Mesenchymal stem cell (in vitro differentiated cells and primary cell): ENCODE data around the gene PPP3CA.

ENCODE experiments used
- DNase-seq: peaks from one replicate; pipeline ENCODE4 v3.0.0-alpha.2; 2013
- H2AFZ ChIP-seq: one replicate; pipeline ENCODE4 v1.6.1; 2013; ENCODE audit warnings: low read depth, mild to moderate bottlenecking, control low read depth, inconsistent platforms, low read length, moderate library complexity
- H2AK5ac ChIP-seq: 2 replicates; pipeline ENCODE4 v1.6.1; 2013; ENCODE audit warnings: low read length, moderate library complexity, mild to moderate bottlenecking, inconsistent platforms; ENCODE audit not compliant: severe bottlenecking
- H2BK120ac ChIP-seq: one replicate; pipeline ENCODE4 v1.6.1; 2013; ENCODE audit warnings: low read depth, mild to moderate bottlenecking, inconsistent platforms, low read length, moderate library complexity
- H2BK12ac ChIP-seq, 2 experiments: one replicate each; pipeline ENCODE4 v1.6.1; 2013; ENCODE audit warnings: inconsistent platforms in 2 of 2, low read length in 2 of 2, mild to moderate bottlenecking in 2 of 2, moderate library complexity in 2 of 2, control low read depth in 1 of 2
- H2BK15ac ChIP-seq: one replicate; pipeline ENCODE4 v1.6.1; 2013; ENCODE audit warnings: mild to moderate bottlenecking, low read depth, inconsistent platforms; ENCODE audit not compliant: poor library complexity, severe bottlenecking
- H2BK5ac ChIP-seq: 2 replicates; pipeline ENCODE4 v1.6.1; 2013; ENCODE audit warnings: low read depth, mild to moderate bottlenecking, low read length, control low read depth, inconsistent platforms; ENCODE audit not compliant: poor library complexity, severe bottlenecking
- H3K14ac ChIP-seq, 2 experiments: one replicate each; pipeline ENCODE4 v1.6.1; 2013; ENCODE audit warnings: inconsistent platforms in 2 of 2, low read length in 2 of 2, control low read depth in 1 of 2, mild to moderate bottlenecking in 1 of 2, moderate library complexity in 1 of 2
- H3K18ac ChIP-seq, 2 experiments: one replicate each; pipeline ENCODE4 v1.6.1; 2013; ENCODE audit warnings: inconsistent platforms in 2 of 2, low read length in 2 of 2, control low read depth in 1 of 2, low read depth in 1 of 2, mild to moderate bottlenecking in 1 of 2
- H3K23ac ChIP-seq, 2 experiments: one replicate each; pipeline ENCODE4 v1.6.1; 2013; ENCODE audit warnings: inconsistent platforms in 2 of 2, low read length in 2 of 2, mild to moderate bottlenecking in 2 of 2, moderate library complexity in 2 of 2, control low read depth in 1 of 2
- H3K27ac ChIP-seq: 2 replicates; pipeline ENCODE4 v1.5.1; 2013; ENCODE audit warnings: mild to moderate bottlenecking, moderate library complexity, low read length, control low read depth, inconsistent platforms; ENCODE audit not compliant: poor library complexity, severe bottlenecking
- H3K27me3 ChIP-seq, 2 experiments: 2 replicates each; pipeline versions ENCODE4 v1.6.1 to v1.7.0; 2013; ENCODE audit warnings: low read length in 2 of 2, mild to moderate bottlenecking in 2 of 2, moderate library complexity in 2 of 2, control low read depth in 1 of 2, inconsistent platforms in 1 of 2; ENCODE audit not compliant: control insufficient read depth in 1 of 2, insufficient read depth in 1 of 2
- H3K36me3 ChIP-seq, 2 experiments: 2 replicates each; pipeline versions ENCODE4 v1.6.1 to v1.7.0; 2013; ENCODE audit warnings: low read length in 2 of 2, control low read depth in 1 of 2, inconsistent platforms in 1 of 2, low read depth in 1 of 2, mild to moderate bottlenecking in 1 of 2; ENCODE audit not compliant: insufficient read depth in 2 of 2, control insufficient read depth in 1 of 2
- H3K4ac ChIP-seq, 2 experiments: one replicate each; pipeline ENCODE4 v1.6.1; 2013; ENCODE audit warnings: inconsistent platforms in 2 of 2, low read length in 2 of 2, mild to moderate bottlenecking in 2 of 2, moderate library complexity in 2 of 2, control low read depth in 1 of 2, low read depth in 1 of 2
- H3K4me1 ChIP-seq: 2 replicates; pipeline ENCODE4 v1.6.1; 2013; ENCODE audit warnings: low read depth, low read length, control low read depth; ENCODE audit not compliant: control insufficient read depth, insufficient read depth
- H3K4me2 ChIP-seq: 2 replicates; pipeline ENCODE4 v1.6.1; 2013; ENCODE audit warnings: low read length, mild to moderate bottlenecking, inconsistent platforms; ENCODE audit not compliant: poor library complexity, severe bottlenecking
- H3K4me3 ChIP-seq, 2 experiments: 2 replicates each; pipeline versions ENCODE4 v1.5.1 to v1.7.0; 2013; ENCODE audit warnings: low read length in 2 of 2, mild to moderate bottlenecking in 2 of 2, control low read depth in 1 of 2, low read depth in 1 of 2; ENCODE audit not compliant: insufficient read depth in 1 of 2
- H3K79me1 ChIP-seq: replicated peaks from 2 replicates; pipeline ENCODE4 v1.6.1; 2013; ENCODE audit warnings: mild to moderate bottlenecking, control low read depth, low read length, inconsistent platforms; ENCODE audit not compliant: poor library complexity, severe bottlenecking
- H3K9ac ChIP-seq: 2 replicates; pipeline ENCODE4 v1.7.0; 2013; ENCODE audit warnings: mild to moderate bottlenecking, low read length, moderate library complexity
- H3K9me3 ChIP-seq: 2 replicates; pipeline ENCODE4 v1.7.0; 2013; ENCODE audit warnings: mild to moderate bottlenecking, low read length; ENCODE audit not compliant: control insufficient read depth
- H4K8ac ChIP-seq: one replicate; pipeline ENCODE4 v1.6.1; 2013; ENCODE audit warnings: inconsistent platforms, mild to moderate bottlenecking, low read length, moderate library complexity
- H4K91ac ChIP-seq: one replicate; pipeline ENCODE4 v1.6.1; 2013; ENCODE audit warnings: mild to moderate bottlenecking, low read length, inconsistent platforms
- WGBS: methylation state at CpG from one replicate; pipeline ENCODE4 v1.1.7; 2013; ENCODE audit warnings: mixed read lengths; 5-methylcytosine and 5-hydroxymethylcytosine counted together

PPP3CA gene

GRCh38 chr4:101287324-101287723 lies 60.0 kb downstream of the PPP3CA start:
- no peaks in the 10 kb centered on the region for H3K9me3 ChIP-seq
- H2BK120ac ChIP-seq: no peak overlapping the region
- 70% methylated on average over 1 of the region's 2 CpGs for WGBS
- no peak overlapping the region for H3K4me2 ChIP-seq
- H3K27me3 ChIP-seq: no peaks in the 10 kb centered on the region
- H3K18ac ChIP-seq: no peak overlapping the region
- no peak overlapping the region for H4K8ac ChIP-seq
- no peak overlapping the region for H3K9ac ChIP-seq
- no peak overlapping the region for H3K4me3 ChIP-seq
- no peak for DNase-seq
- H3K79me1 ChIP-seq: peaks cover 7% of the 10 kb centered on the region
- H2BK15ac ChIP-seq: no peak overlapping the region
- H4K91ac ChIP-seq: no peak overlapping the region
- peaks cover 3% of the 10 kb centered on the region for H3K4me1 ChIP-seq
- no peak overlapping the region for H2AFZ ChIP-seq
- no peak overlapping the region for H2BK5ac ChIP-seq
- no peak overlapping the region for H3K14ac ChIP-seq
- H3K36me3 ChIP-seq: no peaks in the 10 kb centered on the region
- no peak overlapping the region for H3K23ac ChIP-seq
- H3K4ac ChIP-seq: no peak overlapping the region
- no peak overlapping the region for H3K27ac ChIP-seq
- H2AK5ac ChIP-seq: no peak overlapping the region
- H2BK12ac ChIP-seq: no peak overlapping the region

GRCh38 chr4:101286663-101287062 lies 60.7 kb downstream of the PPP3CA start:
- Histone ChIP-seq H2AK5ac (no peak overlapping the region), H3K4me3 (no peak overlapping the region), H2BK120ac (no peak overlapping the region), H2BK5ac (no peak overlapping the region), H4K8ac (no peak overlapping the region), H3K4me1 (peaks cover under 1% of the 10 kb centered on the region), H4K91ac (no peak overlapping the region), H3K23ac (no peak overlapping the region), H3K9ac (no peak overlapping the region), H3K79me1 (peaks cover 8% of the 10 kb centered on the region), H3K18ac (no peak overlapping the region), H3K4ac (no peak overlapping the region), H2BK12ac (no peak overlapping the region), H3K36me3 (no peaks in the 10 kb centered on the region), H3K27ac (no peak overlapping the region), H3K9me3 (no peaks in the 10 kb centered on the region), H2AFZ (no peak overlapping the region), H3K14ac (no peak overlapping the region), H3K27me3 (no peaks in the 10 kb centered on the region), H3K4me2 (no peak overlapping the region), H2BK15ac (no peak overlapping the region)
- DNase-seq: no peak
- 100% methylated on average over 1 of the region's 1 CpG for WGBS

GRCh38 chr4:101285985-101286384 lies 61.3 kb downstream of the PPP3CA start:
- H3K27ac ChIP-seq: no peak overlapping the region
- no peak overlapping the region for H3K4me3 ChIP-seq
- H3K23ac ChIP-seq: no peak overlapping the region
- H3K4ac ChIP-seq: no peak overlapping the region
- no peak overlapping the region for H2BK15ac ChIP-seq
- peaks cover 5% of the 10 kb centered on the region for H3K79me1 ChIP-seq
- H4K91ac ChIP-seq: no peak overlapping the region
- no peak overlapping the region for H2AK5ac ChIP-seq
- no peak overlapping the region for H4K8ac ChIP-seq
- H3K4me1 ChIP-seq: no peaks in the 10 kb centered on the region
- H3K9ac ChIP-seq: peak overlapping the region; percentile 9
- no peak overlapping the region for H3K4me2 ChIP-seq
- H2BK120ac ChIP-seq: no peak overlapping the region
- H3K27me3 ChIP-seq: no peaks in the 10 kb centered on the region
- no peak for DNase-seq
- no peaks in the 10 kb centered on the region for H3K36me3 ChIP-seq
- WGBS: 96% methylated on average over 3 of the region's 4 CpGs
- H3K18ac ChIP-seq: peak overlapping the region in 1 of 2 experiments; percentile 74
- no peak overlapping the region for H2AFZ ChIP-seq
- H3K9me3 ChIP-seq: no peaks in the 10 kb centered on the region
- no peak overlapping the region for H2BK5ac ChIP-seq
- H2BK12ac ChIP-seq: no peak overlapping the region
- no peak overlapping the region for H3K14ac ChIP-seq

GRCh38 chr4:101284546-101284945 lies 62.8 kb downstream of the PPP3CA start:
- no peak overlapping the region for H2BK12ac ChIP-seq
- no peak overlapping the region for H3K27ac ChIP-seq
- no peak overlapping the region for H2BK15ac ChIP-seq
- H3K36me3 ChIP-seq: no peaks in the 10 kb centered on the region
- no peak overlapping the region for H2BK5ac ChIP-seq
- no peak overlapping the region for H2BK120ac ChIP-seq
- no peak overlapping the region for H4K8ac ChIP-seq
- H2AFZ ChIP-seq: no peak overlapping the region
- WGBS: 86% methylated on average over 1 of the region's 1 CpG
- no peak overlapping the region for H3K4me2 ChIP-seq
- H3K18ac ChIP-seq: no peak overlapping the region
- H3K23ac ChIP-seq: no peak overlapping the region
- no peaks in the 10 kb centered on the region for H3K9me3 ChIP-seq
- H3K27me3 ChIP-seq: no peaks in the 10 kb centered on the region
- DNase-seq: peak; percentile 53
- H4K91ac ChIP-seq: no peak overlapping the region
- H3K79me1 ChIP-seq: peaks cover 8% of the 10 kb centered on the region
- H2AK5ac ChIP-seq: no peak overlapping the region
- H3K4ac ChIP-seq: no peak overlapping the region
- H3K9ac ChIP-seq: peak overlapping the region; percentile 26
- no peaks in the 10 kb centered on the region for H3K4me1 ChIP-seq
- no peak overlapping the region for H3K4me3 ChIP-seq
- H3K14ac ChIP-seq: no peak overlapping the region
